ENCODE results near the gene CCDC191. TPM values are rescaled to one million over a fixed set of nuclear protein-coding genes. Genes with fewer than 3 reads are reported as not detected.
A peak's percentile ranks its signal among the peaks of the same experiment; 100 is the strongest.

CCDC191 gene
- total RNA-seq, 1 donor from 2014 or later, result 15.6 TPM

GRCh38 chr3:114035896-114036295 is 20.4 kb downstream of the CCDC191 start:
- H3K9me3 Mint-ChIP-seq (ENCODE audit: low read depth), result no peaks in the 10 kb centered on the region
- H3K4me1 Mint-ChIP-seq (ENCODE audit: low read depth), result no peaks in the 10 kb centered on the region
- DNase-seq (ENCODE audit: low spot score, unreplicated experiment), result no peak
- TF ChIP-seq CTCF (IDR thresholded peaks at IDR 0.05; ENCODE audit: unreplicated experiment), result no peak
- H3K27me3 Mint-ChIP-seq, result no peaks in the 10 kb centered on the region
- peaks cover 5% of the 10 kb centered on the region for H3K36me3 Mint-ChIP-seq (ENCODE audit: insufficient read depth)
- H3K27ac Mint-ChIP-seq, result no peak overlapping the region
- H3K4me3 Mint-ChIP-seq (ENCODE audit: low read depth), result no peak overlapping the region

GRCh38 chr3:114034787-114035545 is 21.4 kb downstream of the CCDC191 start:
- Mint-ChIP-seq H3K27me3 (no peaks in the 10 kb centered on the region), H3K4me1 (ENCODE audit: low read depth) (no peaks in the 10 kb centered on the region), H3K27ac (peak overlapping the region; percentile 15), H3K9me3 (ENCODE audit: low read depth) (no peaks in the 10 kb centered on the region), H3K36me3 (ENCODE audit: insufficient read depth) (peaks cover 6% of the 10 kb centered on the region), H3K4me3 (ENCODE audit: low read depth) (no peak overlapping the region)
- no peak for DNase-seq (ENCODE audit: low spot score, unreplicated experiment)
- no peak for TF ChIP-seq CTCF (IDR thresholded peaks at IDR 0.05; ENCODE audit: unreplicated experiment)

GRCh38 chr3:114034211-114034610 is 22.1 kb downstream of the CCDC191 start:
- DNase-seq (ENCODE audit: low spot score, unreplicated experiment), result no peak
- H3K9me3 Mint-ChIP-seq (ENCODE audit: low read depth), result no peaks in the 10 kb centered on the region
- H3K27me3 Mint-ChIP-seq, result no peaks in the 10 kb centered on the region
- TF ChIP-seq CTCF (IDR thresholded peaks at IDR 0.05; ENCODE audit: unreplicated experiment), result no peak
- peaks cover 5% of the 10 kb centered on the region for H3K36me3 Mint-ChIP-seq (ENCODE audit: insufficient read depth)
- no peak overlapping the region for H3K4me3 Mint-ChIP-seq (ENCODE audit: low read depth)
- no peak overlapping the region for H3K27ac Mint-ChIP-seq
- H3K4me1 Mint-ChIP-seq (ENCODE audit: low read depth), result no peaks in the 10 kb centered on the region

GRCh38 chr3:114033721-114034120 is 22.6 kb downstream of the CCDC191 start:
- H3K27me3 Mint-ChIP-seq, result no peaks in the 10 kb centered on the region
- no peak for DNase-seq (ENCODE audit: low spot score, unreplicated experiment)
- peaks cover 8% of the 10 kb centered on the region for H3K36me3 Mint-ChIP-seq (ENCODE audit: insufficient read depth)
- TF ChIP-seq CTCF (IDR thresholded peaks at IDR 0.05; ENCODE audit: unreplicated experiment), result no peak
- H3K4me1 Mint-ChIP-seq (ENCODE audit: low read depth), result no peaks in the 10 kb centered on the region
- H3K4me3 Mint-ChIP-seq (ENCODE audit: low read depth), result no peak overlapping the region
- H3K9me3 Mint-ChIP-seq (ENCODE audit: low read depth), result no peaks in the 10 kb centered on the region
- H3K27ac Mint-ChIP-seq, result no peak overlapping the region

GRCh38 chr3:114026331-114026730 is 30.0 kb downstream of the CCDC191 start:
- Mint-ChIP-seq H3K27me3 (no peaks in the 10 kb centered on the region), H3K36me3 (ENCODE audit: insufficient read depth) (peaks cover 10% of the 10 kb centered on the region), H3K4me3 (ENCODE audit: low read depth) (no peak overlapping the region), H3K4me1 (ENCODE audit: low read depth) (peaks cover 17% of the 10 kb centered on the region), H3K27ac (no peak overlapping the region), H3K9me3 (ENCODE audit: low read depth) (peaks cover 3% of the 10 kb centered on the region)
- no peak for TF ChIP-seq CTCF (IDR thresholded peaks at IDR 0.05; ENCODE audit: unreplicated experiment)
- no peak for DNase-seq (ENCODE audit: low spot score, unreplicated experiment)
